GM21737 (cell line): ENCODE results near the gene MTF2.
A peak's percentile ranks its signal among the peaks of the same experiment; 100 is the strongest.
"Not testable (repeated sequence)": the region's sequence is repeated elsewhere in the genome, so short reads cannot be mapped to it uniquely, and the experiment has no call there.

Experiments
- ATAC-seq: cut with Tn5 transposase; IDR thresholded peaks from one replicate; pipeline ENCODE4 v1.9.1; 2021; ENCODE audit warnings: mild to moderate bottlenecking, moderate library complexity; ENCODE audit not compliant: unreplicated experiment

MTF2 gene

GRCh38 chr1:93078986-93079654 lies at the start of gene MTF2:
MTF2 (plus strand) TSS chr1:93079283; CDS start chr1:93079527, 244 bp downstream.
- ATAC-seq, result peak; percentile 77

DNA sequence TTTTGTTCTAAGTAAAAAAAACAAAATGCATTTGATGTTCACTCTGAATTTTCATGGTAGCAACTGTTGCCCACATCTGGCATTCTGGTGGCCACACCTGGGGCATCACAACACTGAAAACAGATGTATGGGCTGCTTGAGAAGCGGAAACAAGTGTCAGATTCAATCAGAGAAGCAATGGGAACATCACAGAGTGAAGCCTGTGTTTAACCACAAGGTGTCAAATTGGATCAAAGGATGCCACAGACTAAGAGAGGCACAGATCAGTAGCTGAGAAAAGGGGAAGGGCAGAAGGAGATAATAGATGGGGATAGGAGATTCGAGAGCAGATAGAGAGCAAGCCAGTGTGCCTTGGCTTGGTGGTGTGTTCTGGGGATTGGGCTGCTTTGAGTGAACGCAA lies 49.8 kb upstream of the MTF2 start:
- no peak for ATAC-seq

- not testable (repeated sequence) for ATAC-seq
These were observed 48.9 kb upstream of the MTF2 start for GRCh38 chr1:93030191-93030590.

- no peak for ATAC-seq
These were observed 47.4 kb upstream of the MTF2 start for GRCh38 chr1:93031711-93032110.

GRCh38 chr1:93033029-93033428 lies 46.1 kb upstream of the MTF2 start:
- no peak for ATAC-seq

- ATAC-seq, result peak; percentile 85
These were observed 45.3 kb upstream of the MTF2 start for GRCh38 chr1:93033785-93034184.

DNA sequence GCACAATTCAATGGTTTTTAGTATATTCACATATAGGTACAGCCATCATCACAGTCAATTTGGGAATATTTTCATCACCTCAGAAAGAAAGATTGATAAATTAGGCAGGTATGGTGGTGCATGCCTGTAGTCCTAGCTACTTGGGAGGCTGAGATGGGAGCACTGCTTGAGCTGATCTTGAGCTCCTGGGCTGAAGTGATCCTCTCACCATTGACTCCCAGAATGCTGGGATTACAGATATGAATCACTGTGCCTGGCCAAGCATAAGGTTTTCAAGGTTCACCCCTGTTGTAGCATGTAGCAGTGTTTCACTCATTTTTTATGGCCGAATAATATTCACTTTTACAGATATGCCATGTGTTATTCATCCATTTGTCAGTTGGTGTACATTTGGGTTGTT lies 44.7 kb upstream of the MTF2 start:
- ATAC-seq, result no peak

- no peak for ATAC-seq
These were observed 42.4 kb upstream of the MTF2 start for GRCh38 chr1:93036672-93037071.

DNA sequence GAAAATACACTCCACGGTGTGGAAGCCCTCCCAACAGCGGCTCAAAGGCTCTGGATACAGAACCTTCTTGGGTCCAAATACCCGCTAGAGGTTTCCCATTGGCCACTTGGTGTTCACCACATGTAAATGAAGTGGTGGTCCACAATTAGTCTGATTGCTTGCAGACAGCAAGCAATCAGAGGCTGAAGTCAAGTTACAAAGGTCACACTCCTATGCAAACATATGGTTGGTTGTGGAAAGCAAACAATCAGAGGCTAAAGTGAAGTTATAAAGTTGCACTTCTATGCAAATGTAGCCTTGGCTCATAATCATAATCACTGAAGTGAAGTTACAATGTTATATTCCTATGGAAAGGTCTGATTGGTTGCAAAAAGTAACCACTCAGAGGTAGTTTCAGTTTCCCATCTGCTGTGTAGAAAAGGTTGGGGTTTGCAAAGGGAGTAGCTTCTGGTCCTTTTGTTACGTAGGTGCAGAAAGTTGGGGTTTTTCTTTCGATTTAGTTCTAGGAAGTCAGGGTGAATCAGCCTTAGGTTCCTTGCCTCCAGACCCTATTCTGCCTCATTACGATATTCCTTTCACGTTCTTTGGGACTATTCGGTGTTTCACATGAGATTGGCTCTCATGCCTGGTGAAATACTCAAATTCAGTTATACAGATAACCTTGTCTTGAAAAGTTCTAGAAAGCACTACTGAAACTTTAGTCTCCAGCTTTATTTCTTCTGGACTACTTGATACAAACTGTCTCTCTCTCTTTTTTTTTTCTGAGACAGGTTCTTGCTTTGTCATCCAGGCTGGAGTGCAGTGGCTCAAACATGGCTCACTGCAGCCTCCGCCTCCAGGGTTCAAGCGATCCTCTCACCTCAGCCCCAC lies 36.7 kb upstream of the MTF2 start:
- peak; percentile 83 for ATAC-seq

- ATAC-seq, result no peak
These were observed 36.0 kb upstream of the MTF2 start for GRCh38 chr1:93043057-93043557.

DNA sequence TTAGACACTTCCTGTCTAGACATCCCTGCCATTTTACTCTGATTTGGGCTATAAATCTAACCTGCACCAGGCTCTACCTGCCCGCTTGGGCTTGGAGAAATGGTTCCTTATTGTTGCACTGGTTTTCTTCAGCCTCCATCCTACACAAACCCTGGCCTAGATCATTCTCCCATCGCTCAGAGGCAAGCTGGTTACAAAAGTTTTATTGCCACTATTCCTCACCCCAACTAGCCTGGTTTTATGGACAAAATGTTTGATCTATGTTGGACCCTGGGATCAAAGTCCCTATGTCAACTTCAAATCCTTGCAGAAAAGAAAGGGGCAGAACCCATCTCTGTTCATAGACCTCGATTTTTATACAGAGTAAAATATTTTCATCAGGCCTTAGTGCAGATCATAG lies 31.5 kb upstream of the MTF2 start:
- ATAC-seq, result no peak

GRCh38 chr1:93051961-93052360 lies 27.1 kb upstream of the MTF2 start:
- no peak for ATAC-seq

DNA sequence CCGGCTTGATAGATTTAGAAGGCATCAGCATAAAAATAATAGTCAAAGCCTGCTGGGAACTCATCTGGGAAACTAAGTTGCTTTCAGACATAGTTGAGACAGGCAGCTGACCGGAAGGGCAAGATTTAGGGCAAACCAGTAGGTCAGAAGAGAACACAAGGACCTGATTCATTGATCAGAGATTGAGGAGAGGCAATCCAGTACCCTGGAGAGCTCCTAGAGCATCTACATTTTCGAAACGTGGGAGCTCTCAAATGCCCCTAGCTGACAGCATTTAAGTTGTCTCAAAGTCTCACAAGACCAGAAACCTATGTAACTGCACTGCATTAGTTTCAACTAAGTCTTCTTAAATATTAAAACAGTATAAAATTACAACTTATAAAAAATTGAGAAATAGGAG lies 22.9 kb upstream of the MTF2 start:
- ATAC-seq, result no peak

GRCh38 chr1:93056649-93057048 lies 22.4 kb upstream of the MTF2 start:
- ATAC-seq, result no peak

- peak; percentile 83 for ATAC-seq
These were observed 16.9 kb upstream of the MTF2 start for GRCh38 chr1:93061895-93062792.

DNA sequence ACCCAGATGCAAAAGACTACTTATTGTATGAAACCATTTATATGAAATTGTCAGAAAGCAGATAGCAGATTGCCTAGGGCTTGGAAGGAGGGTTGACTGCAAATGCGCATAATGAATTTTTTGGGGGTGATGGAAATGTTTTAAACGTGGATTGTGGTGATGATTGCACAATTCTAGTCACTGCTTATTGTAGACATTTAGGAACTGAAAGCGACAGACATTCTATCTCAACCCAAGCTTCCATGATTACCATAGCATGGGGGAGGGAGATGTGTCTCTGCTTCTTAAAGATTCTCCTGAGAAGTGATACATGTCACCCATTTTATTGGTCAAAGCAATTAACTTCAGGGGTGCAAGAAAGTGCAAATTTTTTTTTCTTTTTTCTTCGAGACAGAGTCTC lies 2.8 kb upstream of the MTF2 start:
- no peak for ATAC-seq

- ATAC-seq, result no peak
These were observed 880 bp upstream of the MTF2 start for GRCh38 chr1:93078203-93078602.

DNA sequence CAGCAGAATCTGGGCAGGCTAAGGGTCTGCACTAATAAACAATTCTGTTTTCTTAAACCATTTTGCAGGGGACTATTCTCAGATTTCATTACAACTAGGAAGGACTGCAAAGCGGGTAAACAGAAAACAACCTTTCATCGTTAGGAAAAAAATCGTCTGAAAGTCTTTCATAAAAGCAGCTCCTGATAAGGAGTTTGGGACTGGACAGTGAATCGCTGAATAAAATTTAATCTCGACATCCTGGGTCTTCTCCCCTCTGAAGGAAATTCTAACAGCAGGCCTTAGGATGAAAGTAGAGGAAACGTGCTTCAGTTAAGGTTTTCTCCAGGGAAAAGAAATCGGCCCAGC lies 471 bp upstream of the MTF2 start:
- ATAC-seq, result no peak

DNA sequence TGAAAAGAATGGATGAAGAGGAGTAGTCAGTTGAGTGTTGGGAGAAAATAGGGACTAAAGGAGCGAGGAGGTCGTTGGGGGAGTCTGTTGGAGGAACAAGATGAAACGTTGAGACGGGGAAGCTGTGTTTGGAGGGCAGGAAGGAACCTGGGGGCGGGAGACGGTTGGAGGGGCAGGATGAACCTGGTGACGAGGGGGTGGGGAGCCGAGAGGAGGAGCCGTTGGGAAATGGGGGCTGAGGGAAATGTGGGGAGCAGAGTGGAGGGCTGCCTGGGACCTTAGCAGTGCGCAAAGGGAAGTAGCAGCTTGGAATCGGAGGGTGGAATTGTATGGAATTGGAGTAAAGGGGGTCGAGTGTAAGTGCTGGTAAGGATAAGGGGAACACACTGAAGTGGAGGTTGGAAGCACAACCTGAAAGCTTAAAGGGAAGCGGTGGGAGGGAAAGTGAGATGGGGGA lies 630 bp downstream of the MTF2 start:
- ATAC-seq, result no peak

GRCh38 chr1:93080179-93080823 lies 1.2 kb downstream of the MTF2 start:
- ATAC-seq, result peak; percentile 60

DNA sequence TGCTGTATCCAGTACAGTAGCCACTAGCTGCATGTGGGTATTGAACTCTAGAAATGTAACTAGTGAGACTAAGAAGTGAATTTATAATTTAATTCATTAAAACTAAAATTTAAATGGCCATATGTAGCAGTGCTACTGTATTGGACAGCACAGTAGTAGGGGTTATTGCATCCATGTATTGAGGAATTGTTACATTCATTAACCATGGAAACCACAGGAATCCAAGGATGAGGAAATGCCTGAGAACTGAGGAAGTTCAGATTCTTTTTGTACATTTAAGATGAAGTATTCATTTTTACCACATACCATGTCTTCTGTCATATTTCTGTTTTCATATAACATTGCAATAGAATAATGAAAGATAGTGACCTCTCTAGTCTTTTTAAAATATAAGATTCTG lies 2.6 kb downstream of the MTF2 start:
- no peak for ATAC-seq
